Fibroblast of skin of left quadriceps (primary cell): ENCODE data around the gene KRT26.
A peak's percentile ranks its signal among the peaks of the same experiment; 100 is the strongest.
"Not testable (repeated sequence)": the region's sequence is repeated elsewhere in the genome, so short reads cannot be mapped to it uniquely, and the experiment has no call there.

Experiments
- DNase-seq, 2 experiments: peaks; one replicate each; pipeline ENCODE4 v3.0.0-alpha.2; 2013; ENCODE audit warnings: low read depth in 2 of 2

KRT26 gene, protein sequence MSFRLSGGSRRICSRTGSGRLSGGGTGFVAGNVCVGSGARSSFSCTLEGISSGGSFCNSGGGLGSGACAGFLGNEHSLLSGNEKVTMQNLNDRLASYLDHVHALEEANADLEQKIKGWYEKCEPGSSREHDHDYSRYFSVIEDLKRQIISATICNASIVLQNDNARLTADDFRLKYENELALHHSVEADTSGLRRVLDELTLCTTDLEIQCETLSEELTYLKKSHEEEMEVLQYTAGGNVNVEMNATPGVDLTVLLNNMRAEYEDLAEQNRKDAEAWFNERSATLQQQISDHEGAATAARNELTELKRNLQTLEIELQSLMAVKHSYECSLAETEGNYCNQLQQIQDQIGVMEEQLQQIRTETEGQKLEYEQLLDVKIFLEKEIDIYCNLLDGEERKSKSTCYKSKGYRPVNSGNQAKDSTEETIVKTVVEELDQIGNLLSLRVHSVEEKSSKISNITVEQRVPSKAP

GRCh38 chr17:40772101-40772500 is at the start of gene KRT26:
Gene KRT26, minus strand, starts transcription at chr17:40772201. Its CDS starts 88 bp downstream, at chr17:40772113.
- DNase-seq, result no peak

GRCh38 chr17:40821536-40821935 is 49.5 kb upstream of the KRT26 start:
- no peak for DNase-seq

DNA sequence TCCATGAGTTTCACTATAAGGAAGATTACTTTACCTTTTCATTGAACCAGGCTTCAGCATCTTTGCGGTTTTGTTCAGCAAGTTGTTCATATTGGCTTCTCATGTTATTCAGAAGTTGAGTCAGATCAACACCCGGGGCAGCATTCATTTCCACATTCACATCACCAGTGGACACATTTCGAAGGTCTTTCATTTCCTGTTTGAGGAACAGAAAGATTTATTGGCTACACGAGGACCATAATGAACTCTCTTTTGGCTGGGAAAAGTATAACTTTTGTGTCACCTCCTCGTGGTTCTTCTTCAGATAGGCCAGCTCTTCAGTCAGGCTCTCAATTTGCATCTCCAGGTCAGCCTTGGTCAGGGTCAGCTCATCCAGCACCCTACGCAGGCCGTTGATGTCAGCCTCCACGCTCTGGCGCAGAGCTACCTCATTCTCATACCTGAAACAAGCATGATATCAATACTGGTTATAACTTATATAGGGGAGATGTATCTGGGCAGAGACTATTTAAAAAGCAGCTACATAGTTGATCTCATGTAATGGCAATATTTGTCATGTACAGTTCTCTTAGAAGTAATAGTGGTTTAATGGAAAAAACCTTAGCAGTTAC is 48.3 kb upstream of the KRT26 start:
- no peak for DNase-seq

DNA sequence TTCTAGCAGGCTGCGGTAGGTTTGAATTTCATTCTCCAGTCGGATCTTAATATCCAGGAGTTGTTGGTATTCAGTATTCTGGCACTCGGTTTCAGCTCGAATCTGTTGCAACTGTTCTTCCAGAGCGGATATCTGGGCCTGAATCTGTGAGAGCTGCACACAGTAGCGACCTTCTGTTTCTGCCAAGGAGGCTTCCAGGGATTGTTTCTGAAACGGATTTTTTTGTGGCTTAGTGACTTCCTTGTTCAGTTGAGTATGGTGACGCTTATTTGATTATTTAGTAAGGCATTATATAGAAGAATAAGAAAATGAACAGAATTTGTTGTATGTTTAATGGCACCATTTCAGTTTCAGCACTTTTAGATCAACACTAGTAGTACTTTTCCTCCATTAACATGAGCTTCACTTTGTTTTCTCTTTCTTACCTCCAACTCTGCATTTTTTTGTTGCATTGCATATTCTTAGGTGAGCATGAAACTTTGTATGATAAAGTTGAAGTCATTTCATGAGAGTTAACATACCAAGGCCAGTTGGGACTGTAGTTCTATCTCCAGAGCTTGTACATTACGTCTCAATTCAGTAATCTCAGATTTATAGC is 47.6 kb upstream of the KRT26 start:
- no peak for DNase-seq

DNA sequence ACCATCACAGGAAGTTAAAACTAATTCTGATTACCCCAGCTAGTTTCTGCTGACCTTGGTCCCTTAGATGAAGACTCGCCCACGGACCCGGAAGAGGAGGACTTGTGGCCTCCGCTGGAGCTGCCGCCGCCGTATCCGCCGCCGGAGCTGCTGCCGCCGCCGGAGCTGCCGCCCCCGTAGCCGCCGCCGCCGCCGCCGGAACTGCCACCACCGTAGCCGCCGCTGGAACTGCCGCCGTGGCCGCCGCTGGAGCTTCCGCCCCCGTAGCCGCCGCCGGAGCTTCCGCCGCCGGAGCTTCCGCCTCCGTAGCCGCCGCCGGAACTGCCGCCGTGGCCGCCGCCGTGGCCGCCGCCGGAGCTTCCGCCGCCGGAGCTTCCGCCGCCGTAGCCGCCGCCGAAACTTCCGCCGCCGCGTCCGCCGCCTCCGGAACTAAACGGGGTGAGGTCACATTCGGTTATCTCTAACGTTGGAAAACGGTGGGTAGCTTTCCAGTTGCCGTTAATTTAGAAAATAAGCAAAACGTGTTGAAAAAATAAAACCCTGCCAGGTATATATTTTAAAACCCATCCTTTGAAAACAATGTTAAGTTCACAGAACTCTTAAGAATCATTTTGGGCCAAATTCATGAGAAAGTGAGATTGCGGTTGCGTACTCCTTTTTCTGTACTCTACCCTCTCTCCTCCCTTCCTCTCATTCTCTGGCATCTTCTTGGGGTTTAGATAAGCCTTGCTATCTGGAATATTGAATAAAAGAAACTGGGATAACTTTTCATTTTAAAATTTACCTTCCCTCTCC is 46.9 kb upstream of the KRT26 start:
- DNase-seq, result peak; percentile 65 to 67

DNA sequence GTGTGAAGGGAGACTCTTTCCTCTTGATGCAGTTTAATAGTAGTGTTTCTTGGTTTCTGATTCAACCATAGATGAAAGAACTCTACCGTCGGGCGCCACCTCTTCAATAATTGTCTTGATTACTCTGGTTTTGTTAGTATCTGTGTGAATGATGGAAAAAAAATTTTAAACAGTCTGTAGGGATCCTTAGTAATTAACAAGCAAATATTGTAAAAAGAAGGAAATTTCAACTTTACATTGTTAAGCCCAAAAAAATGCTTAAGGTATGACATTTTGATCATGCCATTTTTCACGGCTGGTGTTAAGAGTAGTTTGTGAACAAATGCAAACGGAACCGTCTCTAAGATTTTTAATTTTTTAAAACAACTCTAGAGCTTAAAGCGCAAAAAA is 46.3 kb upstream of the KRT26 start:
- no peak for DNase-seq

GRCh38 chr17:40817103-40817682 is 45.2 kb upstream of the KRT26 start:
- DNase-seq, result no peak

GRCh38 chr17:40816569-40816968 is 44.6 kb upstream of the KRT26 start:
- DNase-seq, result no peak

DNA sequence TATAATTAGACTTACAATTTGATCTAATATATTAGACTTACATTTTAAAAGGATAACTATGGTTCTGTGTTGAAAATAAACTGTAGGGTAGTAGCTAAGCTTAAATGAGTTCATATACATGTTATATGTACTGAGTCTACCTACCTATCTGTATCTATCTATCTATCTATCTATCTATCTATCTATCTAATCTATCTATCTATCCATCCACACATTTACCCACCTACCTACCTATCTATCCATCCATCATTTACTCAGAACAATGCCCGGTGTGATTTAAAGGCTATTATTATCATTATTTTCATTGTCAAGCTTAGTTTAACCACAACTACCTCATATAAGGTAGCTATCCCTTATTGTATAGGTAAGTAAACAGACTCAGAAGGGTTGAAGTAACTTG is 43.4 kb upstream of the KRT26 start:
- DNase-seq, result no peak

GRCh38 chr17:40814657-40815056 is 42.7 kb upstream of the KRT26 start:
- DNase-seq, result not testable (repeated sequence)

DNA sequence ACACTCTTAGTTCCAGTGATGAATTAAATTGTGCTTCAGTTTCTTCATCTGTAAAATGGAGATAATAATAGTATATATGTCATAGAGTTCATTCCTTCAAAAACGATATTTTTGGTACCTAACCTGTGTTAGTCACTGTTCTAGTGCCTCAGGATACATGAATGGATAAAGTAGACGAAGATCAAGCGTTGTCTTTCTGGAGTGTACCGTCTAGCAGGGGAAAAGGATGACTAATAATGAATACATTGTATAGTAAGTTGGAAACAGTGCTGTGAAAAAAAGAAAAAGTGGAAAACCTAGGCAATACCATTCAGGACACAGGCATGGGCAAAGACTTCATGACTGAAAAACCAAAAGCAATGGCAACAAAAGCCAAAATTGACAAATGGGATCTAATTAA is 41.8 kb upstream of the KRT26 start:
- no peak for DNase-seq

- DNase-seq, result no peak
Measured at GRCh38 chr17:40812639-40813038, 40.6 kb upstream of the KRT26 start.

DNA sequence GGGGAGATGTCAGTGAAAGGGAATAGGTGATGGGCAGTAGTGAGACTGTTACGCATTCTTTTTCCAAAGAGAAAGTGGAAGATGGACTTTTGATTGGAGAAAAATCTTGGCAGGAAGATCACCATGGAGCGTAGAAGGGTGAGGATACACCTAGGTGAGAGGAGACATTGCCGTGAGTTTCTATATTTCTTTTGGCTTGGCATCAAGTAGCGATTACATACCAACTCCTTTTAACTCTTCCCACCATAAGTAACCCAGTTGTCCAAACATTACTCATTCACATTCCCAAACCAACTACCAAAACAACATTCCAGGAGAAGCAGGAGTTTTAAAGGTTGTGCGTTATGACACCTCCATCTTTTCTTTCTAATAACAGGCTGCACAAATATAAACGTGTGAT is 38.5 kb upstream of the KRT26 start:
- DNase-seq, result peak in 1 of 2 experiments; percentile 22

- peak; percentile 51 to 59 for DNase-seq
Measured at GRCh38 chr17:40809721-40810421, 37.9 kb upstream of the KRT26 start.

DNA sequence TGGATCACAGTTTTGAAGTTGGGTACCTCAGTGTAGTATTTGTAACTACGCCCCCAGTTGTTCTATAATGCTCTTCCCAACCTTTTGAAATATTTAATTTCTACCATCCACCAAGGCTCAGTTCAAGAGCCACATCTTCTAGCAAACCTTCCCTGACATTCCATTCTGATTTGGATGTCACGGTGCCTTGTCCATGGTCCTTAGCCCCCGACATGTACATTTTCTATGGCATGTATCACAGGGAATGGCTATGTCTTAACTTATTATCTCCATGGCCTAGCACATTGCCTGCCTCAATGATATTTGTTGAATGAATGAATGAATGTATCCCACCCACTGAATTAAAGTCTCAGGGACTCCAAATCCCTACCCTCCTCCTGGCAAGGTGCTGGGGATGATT is 34.1 kb upstream of the KRT26 start:
- DNase-seq, result no peak

DNA sequence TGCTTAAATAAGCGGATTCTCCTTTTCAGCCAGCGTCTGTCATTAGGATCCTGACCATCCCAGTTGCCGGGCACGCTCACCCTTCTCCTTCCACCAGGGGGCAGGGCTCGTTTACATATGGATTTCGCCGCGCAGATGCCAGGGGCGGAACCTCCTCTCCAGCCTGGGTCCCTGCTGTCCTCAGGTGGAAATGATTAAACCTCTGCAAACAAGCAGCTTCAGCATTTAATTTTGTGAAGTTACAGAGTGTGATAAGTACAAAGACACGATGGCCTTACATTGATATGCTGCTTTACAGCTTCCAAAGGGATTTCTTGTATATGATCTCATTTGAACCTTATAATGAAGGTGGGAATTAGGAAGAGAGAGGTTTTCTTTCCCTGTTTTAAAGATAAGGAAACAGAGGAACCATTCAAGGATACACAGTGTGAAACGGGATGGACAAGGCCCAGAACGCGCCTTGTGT is 31.6 kb upstream of the KRT26 start:
- DNase-seq, result peak; percentile 55

DNA sequence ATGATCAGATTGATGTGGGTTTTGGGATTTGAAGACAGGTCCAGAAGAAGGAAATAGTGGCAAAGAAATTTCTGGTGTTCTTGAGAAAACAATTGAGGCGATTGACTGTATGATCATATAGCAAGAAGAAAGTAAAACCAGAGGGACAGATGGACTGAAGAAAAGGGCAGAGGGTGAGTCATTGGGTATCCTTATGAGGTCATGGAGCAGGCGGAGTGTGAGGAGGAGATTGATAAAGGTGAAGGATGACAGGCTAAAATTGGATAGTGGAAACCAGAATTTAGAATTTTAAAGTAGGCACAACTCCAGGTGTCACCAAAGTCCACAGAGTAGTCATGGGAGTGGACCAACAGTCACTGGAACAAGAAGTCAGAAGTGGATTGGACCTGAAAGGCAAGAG is 29.2 kb upstream of the KRT26 start:
- DNase-seq, result no peak

DNA sequence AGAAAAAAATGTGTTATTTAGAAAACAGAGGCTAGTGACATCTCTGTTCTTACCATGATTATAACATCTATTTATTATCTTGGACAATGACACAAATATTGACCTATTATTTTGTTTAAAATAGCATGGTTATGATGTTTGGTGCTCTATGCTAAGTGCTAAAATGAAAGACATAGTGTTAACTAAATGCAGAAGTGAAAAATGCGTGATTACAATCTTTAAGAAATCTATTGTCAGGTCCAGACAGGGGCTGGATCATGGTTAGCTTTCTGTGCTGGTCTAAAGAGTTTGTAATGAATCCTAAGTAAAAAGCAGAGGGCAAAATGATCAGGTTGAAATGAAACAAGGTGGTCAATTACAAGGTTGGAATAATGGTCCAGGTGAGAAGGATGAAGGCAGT is 28.4 kb upstream of the KRT26 start:
- no peak for DNase-seq

GRCh38 chr17:40799859-40800258 is 27.9 kb upstream of the KRT26 start, which contains the start of gene KRT28:
Gene KRT28, minus strand, starts transcription at chr17:40799959. Its CDS starts 66 bp downstream, at chr17:40799893.
- no peak for DNase-seq

DNA sequence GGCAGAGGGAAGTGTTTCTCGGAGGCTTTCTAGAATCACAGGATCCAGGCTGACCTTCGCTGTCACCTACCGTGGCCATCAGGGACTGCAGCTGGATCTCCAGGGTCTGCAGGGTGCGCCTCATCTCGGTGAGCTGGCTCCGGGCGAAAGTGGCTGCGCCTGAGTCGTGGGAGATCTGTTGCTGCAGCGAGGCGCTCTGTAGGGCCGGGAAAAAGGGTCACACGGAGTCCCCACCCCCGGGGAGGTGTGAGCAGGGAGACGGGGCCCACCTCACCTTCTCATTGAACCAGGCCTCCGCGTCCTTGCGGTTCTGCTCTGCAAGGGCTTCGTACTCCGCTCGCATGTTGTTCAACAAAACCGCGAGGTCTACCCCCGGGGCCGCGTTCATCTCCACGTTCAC is 24.8 kb upstream of the KRT26 start:
- DNase-seq, result no peak
